ENCODE measurements around the gene GMPPA.

The GMPPA gene

DNA sequence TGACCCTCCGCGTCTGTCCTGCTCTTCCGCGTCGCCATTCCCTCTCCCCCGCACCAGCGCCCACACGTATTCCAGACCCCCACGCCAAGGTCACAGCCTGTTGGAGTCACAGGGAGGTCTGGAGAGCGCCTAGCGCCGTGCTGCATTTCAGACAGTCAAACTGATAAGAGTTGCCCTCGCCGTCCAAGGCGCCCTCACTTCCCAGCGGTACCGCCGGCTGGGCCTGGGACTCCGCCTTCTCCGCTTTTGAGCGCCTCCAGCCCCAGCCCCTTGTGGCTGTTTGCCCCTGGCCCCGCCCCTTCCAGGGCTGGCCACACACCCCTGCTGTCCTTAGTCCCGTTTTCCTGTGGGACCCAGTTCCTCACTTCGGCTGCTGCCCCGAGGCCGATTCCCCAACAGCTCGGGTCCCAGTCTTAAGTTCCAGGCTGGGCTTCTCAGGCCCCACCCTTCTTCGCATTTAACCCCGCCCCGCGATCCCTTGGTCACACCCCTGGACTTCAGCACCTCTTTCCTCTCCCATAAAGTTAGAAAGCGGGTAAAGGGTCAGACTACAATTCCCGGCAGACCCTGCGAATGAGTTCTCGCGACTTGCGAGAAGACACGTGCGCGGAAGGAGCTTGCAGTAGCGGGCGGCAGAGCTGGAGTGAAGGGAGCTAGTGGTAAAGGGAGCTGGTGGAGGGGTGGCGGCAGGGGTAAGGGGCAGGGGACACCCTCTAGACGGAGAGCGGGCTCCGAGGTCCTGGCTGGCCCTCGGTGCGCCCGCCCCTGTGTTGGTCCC, at the start of gene GMPPA:
Gene GMPPA, plus strand, starts transcription at position 612 of the 778 bp plus-strand sequence. CDS start 1,085 bp downstream, outside the sequence.
- H3K4me3 ChIP-seq (ENCODE audit: low read depth, low read length) = peak within 1 kb of the TSS; percentile 89
- peak within 1 kb of the TSS; percentile 68 for H2AFZ ChIP-seq (ENCODE audit: low read length, unreplicated experiment)
- H3K27me3 ChIP-seq (ENCODE audit: insufficient read depth, low read length) = no peaks in the 10 kb centered on the region
- no peaks in the 10 kb centered on the region for H3K36me3 ChIP-seq (ENCODE audit: insufficient read depth, low read length)
- H3K4me1 ChIP-seq (ENCODE audit: control insufficient read depth, insufficient read depth, low read length, unreplicated experiment) = peaks cover 24% of the 10 kb centered on the region
- peak within 1 kb of the TSS; percentile 75 for H3K27ac ChIP-seq (ENCODE audit: low read depth, low read length)
- H3K79me2 ChIP-seq (ENCODE audit: control insufficient read depth, insufficient read depth, low read length, unreplicated experiment) = peaks cover 14% of the 10 kb centered on the region

DNA sequence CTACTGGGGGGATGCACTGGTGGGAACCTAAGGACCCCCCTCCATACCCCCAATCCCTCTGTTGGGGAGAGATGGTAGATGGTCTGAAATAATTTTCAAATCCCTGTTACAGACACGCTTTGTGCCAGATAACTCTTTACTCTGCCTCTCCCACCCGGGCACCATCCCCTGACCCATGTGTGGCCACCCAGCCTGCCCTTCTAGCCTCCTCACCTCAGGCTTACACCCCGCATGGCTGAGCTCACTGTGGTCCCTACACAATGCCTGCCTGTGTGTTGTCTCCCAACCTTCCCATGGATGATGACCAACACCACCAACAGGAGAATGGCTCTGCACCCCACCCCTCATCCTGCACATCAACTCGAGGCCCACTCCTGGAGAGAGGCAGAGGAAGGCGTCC, 49.1 kb upstream of the GMPPA start:
- Histone ChIP-seq H3K79me2 (ENCODE audit: control insufficient read depth, insufficient read depth, low read length, unreplicated experiment) (no peaks in the 10 kb centered on the region), H3K4me1 (ENCODE audit: control insufficient read depth, insufficient read depth, low read length, unreplicated experiment) (peaks cover 58% of the 10 kb centered on the region), H3K27ac (ENCODE audit: low read depth, low read length) (no peak overlapping the region), H3K27me3 (ENCODE audit: insufficient read depth, low read length) (no peaks in the 10 kb centered on the region), H3K36me3 (ENCODE audit: insufficient read depth, low read length) (0 out of 2 replicates have a peak, but pooled peaks cover 5% of the 10 kb centered on the region), H2AFZ (ENCODE audit: low read length, unreplicated experiment) (no peak overlapping the region), H3K4me3 (ENCODE audit: low read depth, low read length) (no peak overlapping the region)

GRCh38 chr2:219451661-219452360, 46.9 kb upstream of the GMPPA start:
- Histone ChIP-seq H3K36me3 (ENCODE audit: insufficient read depth, low read length) (0 out of 2 replicates have a peak, but pooled peaks cover 5% of the 10 kb centered on the region), H3K27me3 (ENCODE audit: insufficient read depth, low read length) (no peaks in the 10 kb centered on the region), H3K27ac (ENCODE audit: low read depth, low read length) (peak overlapping the region; percentile 49), H3K79me2 (ENCODE audit: control insufficient read depth, insufficient read depth, low read length, unreplicated experiment) (no peaks in the 10 kb centered on the region), H3K4me3 (ENCODE audit: low read depth, low read length) (no peak overlapping the region), H3K4me1 (ENCODE audit: control insufficient read depth, insufficient read depth, low read length, unreplicated experiment) (peaks cover 40% of the 10 kb centered on the region), H2AFZ (ENCODE audit: low read length, unreplicated experiment) (no peak overlapping the region)

- Histone ChIP-seq H3K36me3 (ENCODE audit: insufficient read depth, low read length) (0 out of 2 replicates have a peak, but pooled peaks cover 5% of the 10 kb centered on the region), H3K4me1 (ENCODE audit: control insufficient read depth, insufficient read depth, low read length, unreplicated experiment) (peaks cover 40% of the 10 kb centered on the region), H3K27me3 (ENCODE audit: insufficient read depth, low read length) (no peaks in the 10 kb centered on the region), H3K27ac (ENCODE audit: low read depth, low read length) (peak overlapping the region; percentile 83), H2AFZ (ENCODE audit: low read length, unreplicated experiment) (peak overlapping the region; percentile 9), H3K4me3 (ENCODE audit: low read depth, low read length) (peak overlapping the region; percentile 17), H3K79me2 (ENCODE audit: control insufficient read depth, insufficient read depth, low read length, unreplicated experiment) (no peaks in the 10 kb centered on the region)
These were observed 46.1 kb upstream of the GMPPA start for GRCh38 chr2:219452361-219453317.

DNA sequence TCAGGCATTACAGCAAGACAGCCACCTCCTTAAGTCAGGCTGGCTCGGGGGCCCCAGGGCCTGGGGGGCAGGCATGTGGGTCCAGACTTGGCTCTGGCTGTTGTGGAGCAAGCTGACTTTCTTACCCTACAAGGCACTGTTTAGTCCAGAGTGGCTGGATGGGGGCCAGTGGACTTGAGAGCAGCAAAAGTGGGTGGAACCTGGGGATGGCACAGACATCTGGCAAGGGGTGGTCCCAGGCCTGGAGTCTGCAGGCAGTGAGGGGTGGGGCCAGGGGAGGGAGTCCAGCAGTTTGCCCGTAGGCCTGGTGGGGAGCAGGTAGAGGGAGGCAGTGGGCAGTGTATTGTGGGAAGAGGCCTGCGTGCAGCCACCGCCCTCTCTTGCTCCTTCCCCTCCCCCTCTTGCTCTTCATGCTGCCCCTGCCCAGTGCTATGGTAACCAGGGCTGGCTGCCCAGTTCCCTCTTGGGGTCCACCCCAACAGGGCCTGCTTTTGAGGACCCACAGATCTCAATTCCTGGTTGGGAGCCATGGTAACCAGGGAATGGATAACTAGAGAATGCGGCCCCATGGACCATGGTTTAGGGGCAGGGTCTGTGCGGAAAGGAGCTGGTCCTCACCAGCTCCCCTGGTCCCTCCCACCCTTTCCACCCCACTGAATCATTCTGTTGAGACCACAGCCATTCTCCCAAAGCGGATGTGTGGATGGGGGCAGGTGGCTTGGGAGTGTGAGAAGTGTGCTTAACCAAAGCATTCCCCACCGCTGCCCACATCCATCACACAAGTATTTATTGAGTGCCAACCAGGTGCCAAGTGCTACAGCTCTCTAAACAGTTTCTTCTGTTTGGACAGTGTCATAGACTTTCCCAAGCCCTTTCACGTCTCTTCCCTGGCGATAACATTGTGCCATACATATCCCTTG, 44.8 kb upstream of the GMPPA start:
- Histone ChIP-seq H3K4me1 (ENCODE audit: control insufficient read depth, insufficient read depth, low read length, unreplicated experiment) (peaks cover 47% of the 10 kb centered on the region), H3K36me3 (ENCODE audit: insufficient read depth, low read length) (0 out of 2 replicates have a peak, but pooled peaks cover 5% of the 10 kb centered on the region), H3K27ac (ENCODE audit: low read depth, low read length) (peak overlapping the region; percentile 83), H3K4me3 (ENCODE audit: low read depth, low read length) (peak overlapping the region; percentile 17), H3K27me3 (ENCODE audit: insufficient read depth, low read length) (no peaks in the 10 kb centered on the region), H2AFZ (ENCODE audit: low read length, unreplicated experiment) (no peak overlapping the region), H3K79me2 (ENCODE audit: control insufficient read depth, insufficient read depth, low read length, unreplicated experiment) (no peaks in the 10 kb centered on the region)

GRCh38 chr2:219455581-219455980, 43.1 kb upstream of the GMPPA start:
- Histone ChIP-seq H3K36me3 (ENCODE audit: insufficient read depth, low read length) (0 out of 2 replicates have a peak, but pooled peaks cover 5% of the 10 kb centered on the region), H3K4me3 (ENCODE audit: low read depth, low read length) (no peak overlapping the region), H3K27me3 (ENCODE audit: insufficient read depth, low read length) (no peaks in the 10 kb centered on the region), H3K27ac (ENCODE audit: low read depth, low read length) (no peak overlapping the region), H3K4me1 (ENCODE audit: control insufficient read depth, insufficient read depth, low read length, unreplicated experiment) (peaks cover 52% of the 10 kb centered on the region), H3K79me2 (ENCODE audit: control insufficient read depth, insufficient read depth, low read length, unreplicated experiment) (peaks cover 6% of the 10 kb centered on the region), H2AFZ (ENCODE audit: low read length, unreplicated experiment) (no peak overlapping the region)

- Histone ChIP-seq H3K36me3 (ENCODE audit: insufficient read depth, low read length) (no peaks in the 10 kb centered on the region), H3K4me1 (ENCODE audit: control insufficient read depth, insufficient read depth, low read length, unreplicated experiment) (peaks cover 47% of the 10 kb centered on the region), H3K27me3 (ENCODE audit: insufficient read depth, low read length) (no peaks in the 10 kb centered on the region), H3K27ac (ENCODE audit: low read depth, low read length) (no peak overlapping the region), H3K79me2 (ENCODE audit: control insufficient read depth, insufficient read depth, low read length, unreplicated experiment) (peaks cover 6% of the 10 kb centered on the region), H2AFZ (ENCODE audit: low read length, unreplicated experiment) (no peak overlapping the region), H3K4me3 (ENCODE audit: low read depth, low read length) (no peak overlapping the region)
These were observed 40.8 kb upstream of the GMPPA start for GRCh38 chr2:219457784-219458369.

DNA sequence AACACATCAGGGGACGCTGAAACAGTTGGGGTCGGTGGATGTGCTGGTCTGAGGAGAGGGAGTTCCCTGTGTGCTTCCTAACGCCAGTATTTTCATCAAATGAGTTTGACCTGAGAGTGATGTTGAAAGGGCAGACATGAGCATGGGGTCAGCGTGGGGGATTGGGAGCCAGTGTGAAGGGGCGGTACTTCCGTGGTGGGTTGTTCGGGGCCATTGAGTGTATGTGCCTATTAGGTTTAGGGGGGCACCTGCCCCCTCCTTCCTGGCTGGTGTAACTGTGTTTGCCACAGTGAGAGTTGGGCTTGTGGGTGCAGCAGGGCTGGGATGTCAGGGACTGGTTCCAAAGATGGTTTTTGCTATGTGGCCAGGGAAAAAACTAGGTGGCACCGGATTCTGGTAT, 39.7 kb upstream of the GMPPA start:
- H3K36me3 ChIP-seq (ENCODE audit: insufficient read depth, low read length) = no peaks in the 10 kb centered on the region
- H3K4me3 ChIP-seq (ENCODE audit: low read depth, low read length) = no peak overlapping the region
- H3K27ac ChIP-seq (ENCODE audit: low read depth, low read length) = no peak overlapping the region
- H3K79me2 ChIP-seq (ENCODE audit: control insufficient read depth, insufficient read depth, low read length, unreplicated experiment) = peaks cover 6% of the 10 kb centered on the region
- peaks cover 36% of the 10 kb centered on the region for H3K4me1 ChIP-seq (ENCODE audit: control insufficient read depth, insufficient read depth, low read length, unreplicated experiment)
- no peak overlapping the region for H2AFZ ChIP-seq (ENCODE audit: low read length, unreplicated experiment)
- no peaks in the 10 kb centered on the region for H3K27me3 ChIP-seq (ENCODE audit: insufficient read depth, low read length)

DNA sequence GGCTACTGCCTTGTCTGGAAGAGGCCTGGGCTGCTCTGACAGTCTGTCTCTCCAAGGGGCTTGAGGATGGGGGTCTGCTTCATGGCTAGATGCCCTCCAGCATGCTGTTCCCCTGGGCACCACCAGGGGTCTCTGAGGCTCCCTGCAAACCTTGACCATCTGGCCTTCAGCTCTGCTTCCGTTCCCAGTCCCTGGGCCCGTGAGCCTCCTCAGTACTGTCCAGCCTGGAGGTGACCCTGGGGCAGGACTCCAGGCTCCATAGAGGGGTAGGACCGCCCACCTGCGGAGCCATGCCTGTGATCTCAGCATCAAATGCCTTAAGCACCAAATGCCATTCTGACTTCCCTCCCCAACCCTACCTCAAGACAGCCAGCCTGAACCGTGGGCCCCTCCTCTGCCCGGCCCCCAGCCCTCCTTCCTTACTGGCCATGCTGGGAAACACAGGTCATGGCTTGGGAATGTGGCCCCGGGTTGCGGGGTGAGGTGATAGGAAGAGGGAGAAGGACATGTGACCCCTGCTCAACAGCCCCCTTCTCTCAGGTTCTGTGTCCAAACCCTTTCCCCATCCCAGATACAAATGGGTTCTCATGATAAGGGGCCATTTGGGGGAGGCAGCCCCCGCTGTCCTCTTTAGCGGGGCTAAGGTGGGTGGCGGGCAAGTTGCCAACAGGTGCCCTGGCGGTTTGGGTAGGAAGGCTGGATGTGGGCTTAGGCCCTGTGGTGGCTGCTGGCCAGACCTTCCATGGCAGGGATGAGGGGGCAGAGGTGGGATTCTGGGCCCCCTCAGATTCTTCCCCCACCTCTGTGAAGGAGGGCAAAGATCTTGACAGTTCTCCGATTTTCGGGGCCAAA, 39.0 kb upstream of the GMPPA start:
- Histone ChIP-seq H3K4me3 (ENCODE audit: low read depth, low read length) (no peak overlapping the region), H3K79me2 (ENCODE audit: control insufficient read depth, insufficient read depth, low read length, unreplicated experiment) (peaks cover 6% of the 10 kb centered on the region), H3K27ac (ENCODE audit: low read depth, low read length) (no peak overlapping the region), H3K36me3 (ENCODE audit: insufficient read depth, low read length) (no peaks in the 10 kb centered on the region), H2AFZ (ENCODE audit: low read length, unreplicated experiment) (no peak overlapping the region), H3K4me1 (ENCODE audit: control insufficient read depth, insufficient read depth, low read length, unreplicated experiment) (peaks cover 29% of the 10 kb centered on the region), H3K27me3 (ENCODE audit: insufficient read depth, low read length) (no peaks in the 10 kb centered on the region)
